ENCODE results near the gene MEIS1. TPM values are rescaled to one million over a fixed set of nuclear protein-coding genes. Genes with fewer than 3 reads are reported as not detected.

MEIS1 gene
- total RNA-seq, 2 experiments from 2014 or later: 5.4 to 7.3 TPM

GRCh38 chr2:66543257-66543767, 108.4 kb downstream of the MEIS1 start:
- Histone ChIP-seq H3K4me2 (ENCODE audit: low read length) (no peak overlapping the region), H2AFZ (ENCODE audit: low read length) (no peak overlapping the region), H3K27ac (ENCODE audit: low read depth, low read length, poor library complexity, severe bottlenecking) (no peak overlapping the region), H3K9me3 (ENCODE audit: low read length) (no peaks in the 10 kb centered on the region), H3K4me3 (ENCODE audit: low read depth, low read length, poor library complexity, severe bottlenecking) (no peak overlapping the region), H3K36me3 (ENCODE audit: insufficient read depth, low read length) (no peaks in the 10 kb centered on the region), H3K79me2 (ENCODE audit: insufficient read depth, low read depth, low read length) (no peaks in the 10 kb centered on the region), H3K4me1 (ENCODE audit: insufficient read depth, low read length, poor library complexity, severe bottlenecking) (no peaks in the 10 kb centered on the region), H3K9me2 (ENCODE audit: insufficient read depth, low read length) (no peaks in the 10 kb centered on the region), H4K20me1 (ENCODE audit: insufficient read depth, low read length) (no peaks in the 10 kb centered on the region)
- no peak for DNase-seq (ENCODE audit: low spot score)
- intact Hi-C loops (cut with micrococcal nuclease; ENCODE audit: unreplicated experiment): no loop called here
- no TSS peak for BruUV-seq (replicated peaks)
- no peak for TF ChIP-seq CTCF (conservative IDR thresholded peaks at IDR 0.05; ENCODE audit: low read length)
- no peak for TF ChIP-seq EZH2phosphoT487 (IDR thresholded peaks at IDR 0.05; ENCODE audit: borderline replicate concordance, low read depth, low read length)
- POLR2A ChIA-PET: interaction anchor here (1.6 kb wide), 1 partner anchor 26 kb away, joined by 5 read pairs; no protein-coding TSS in a partner anchor
- CTCF ChIA-PET (ENCODE audit: unreplicated experiment): no interaction called here

- intact Hi-C loops (cut with micrococcal nuclease; ENCODE audit: unreplicated experiment): no loop called here
- H4K20me1 ChIP-seq (ENCODE audit: insufficient read depth, low read length): no peaks in the 10 kb centered on the region
- H2AFZ ChIP-seq (ENCODE audit: low read length): no peak overlapping the region
- TF ChIP-seq EZH2phosphoT487 (IDR thresholded peaks at IDR 0.05; ENCODE audit: borderline replicate concordance, low read depth, low read length): no peak
- TF ChIP-seq CTCF (conservative IDR thresholded peaks at IDR 0.05; ENCODE audit: low read length): no peak
- no peaks in the 10 kb centered on the region for H3K4me1 ChIP-seq (ENCODE audit: insufficient read depth, low read length, poor library complexity, severe bottlenecking)
- no peaks in the 10 kb centered on the region for H3K9me2 ChIP-seq (ENCODE audit: insufficient read depth, low read length)
- H3K4me3 ChIP-seq (ENCODE audit: low read depth, low read length, poor library complexity, severe bottlenecking): no peak overlapping the region
- ChIA-PET CTCF (ENCODE audit: unreplicated experiment) (no interaction called here), POLR2A (interaction anchor here (0.6 kb wide), 1 partner anchor 155 kb away, joined by 5 read pairs; no protein-coding TSS in a partner anchor)
- H3K79me2 ChIP-seq (ENCODE audit: insufficient read depth, low read depth, low read length): no peaks in the 10 kb centered on the region
- no peaks in the 10 kb centered on the region for H3K36me3 ChIP-seq (ENCODE audit: insufficient read depth, low read length)
- no peak overlapping the region for H3K4me2 ChIP-seq (ENCODE audit: low read length)
- no peak overlapping the region for H3K27ac ChIP-seq (ENCODE audit: low read depth, low read length, poor library complexity, severe bottlenecking)
- H3K9me3 ChIP-seq (ENCODE audit: low read length): no peaks in the 10 kb centered on the region
- no TSS peak for BruUV-seq (replicated peaks)
- DNase-seq (ENCODE audit: low spot score): no peak
Measured at GRCh38 chr2:66544258-66544657, 109.3 kb downstream of the MEIS1 start.

GRCh38 chr2:66545258-66545657, 110.3 kb downstream of the MEIS1 start:
- CTCF ChIA-PET (ENCODE audit: unreplicated experiment): interaction anchor here (0.6 kb wide), 1 partner anchor 18 kb away, joined by 3 read pairs; no protein-coding TSS in a partner anchor
- Histone ChIP-seq H3K36me3 (ENCODE audit: insufficient read depth, low read length) (no peaks in the 10 kb centered on the region), H3K4me3 (ENCODE audit: low read depth, low read length, poor library complexity, severe bottlenecking) (no peak overlapping the region), H3K4me2 (ENCODE audit: low read length) (no peak overlapping the region), H3K9me3 (ENCODE audit: low read length) (no peaks in the 10 kb centered on the region), H3K27ac (ENCODE audit: low read depth, low read length, poor library complexity, severe bottlenecking) (no peak overlapping the region), H4K20me1 (ENCODE audit: insufficient read depth, low read length) (no peaks in the 10 kb centered on the region), H3K9me2 (ENCODE audit: insufficient read depth, low read length) (no peaks in the 10 kb centered on the region), H3K79me2 (ENCODE audit: insufficient read depth, low read depth, low read length) (no peaks in the 10 kb centered on the region), H3K4me1 (ENCODE audit: insufficient read depth, low read length, poor library complexity, severe bottlenecking) (no peaks in the 10 kb centered on the region), H2AFZ (ENCODE audit: low read length) (no peak overlapping the region)
- no peak for DNase-seq (ENCODE audit: low spot score)
- POLR2A ChIA-PET: interaction anchor here (1.0 kb wide), 1 partner anchor 9 kb away, joined by 3 read pairs; no protein-coding TSS in a partner anchor
- no peak for TF ChIP-seq EZH2phosphoT487 (IDR thresholded peaks at IDR 0.05; ENCODE audit: borderline replicate concordance, low read depth, low read length)
- TF ChIP-seq CTCF (conservative IDR thresholded peaks at IDR 0.05; ENCODE audit: low read length): no peak
- BruUV-seq (replicated peaks): no TSS peak
- intact Hi-C loops (cut with micrococcal nuclease; ENCODE audit: unreplicated experiment): no loop called here
